Frontal cortex (tissue), 4 donors: ENCODE results near the gene NR1H3. TPM values are rescaled to one million over a fixed set of nuclear protein-coding genes. Genes with fewer than 3 reads are reported as not detected.

Experiments
- DNase-seq, 2 donors: peaks; one replicate each; pipeline ENCODE4 v3.0.0; 2012; ENCODE audit warnings: low spot score in 2 of 2
- FAIRE-seq: peaks from 2 replicates; lab custom pipeline; 2012; peaks lifted over from hg19 to GRCh38; lab: Jason Lieb, UNC
- total RNA-seq: library from RNA; depleted of rRNA; stranded (reverse); fragments of >200 nt; gene quantifications from one replicate; pipeline ENCODE4 v1.2.3, GENCODE V29; 2014
- donor health status: control.
- donor health status: control.
- donor health status: control.

The NR1H3 gene
- total RNA-seq, 1 donor from 2014 or later, result 8.2 TPM

DNA sequence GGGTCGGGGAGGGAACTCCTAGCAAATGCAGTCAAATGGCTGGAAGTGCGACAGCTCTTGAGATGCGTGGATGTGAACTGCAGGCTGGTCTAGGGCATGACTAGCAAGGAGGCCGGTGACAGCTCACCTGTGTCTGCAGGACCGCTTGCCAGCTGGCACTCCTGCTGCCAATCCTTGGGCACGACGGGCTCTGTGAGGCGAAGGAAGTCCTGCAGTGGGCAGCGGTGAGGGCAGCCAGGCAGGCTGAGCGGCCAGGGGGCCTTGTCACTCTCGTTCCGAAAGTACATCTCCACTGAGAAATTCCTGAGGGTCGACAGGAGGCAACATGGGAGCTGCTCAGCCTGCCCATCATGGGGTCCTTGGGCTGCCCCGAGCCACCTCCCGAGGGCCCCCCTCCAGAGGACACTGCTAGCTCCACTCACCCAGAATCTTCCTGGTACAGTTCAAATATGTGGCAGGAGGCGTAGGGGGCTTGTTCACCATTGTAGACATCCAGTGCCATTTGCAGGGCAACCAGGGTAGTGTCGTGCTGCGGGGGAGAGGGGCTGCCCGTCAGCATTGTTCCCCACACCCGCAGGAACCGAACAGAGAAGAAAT lies 15.1 kb upstream of the NR1H3 start:
- DNase-seq, result no peak
- no peak for FAIRE-seq

- DNase-seq (no peak), FAIRE-seq (no peak)
Measured at GRCh38 chr11:47243454-47243853, 14.3 kb upstream of the NR1H3 start.

GRCh38 chr11:47244448-47245350 lies 13.1 kb upstream of the NR1H3 start:
- no peak for FAIRE-seq
- DNase-seq, result no peak

- no peak for DNase-seq
- FAIRE-seq, result no peak
Measured at GRCh38 chr11:47245611-47246357, 12.0 kb upstream of the NR1H3 start.

- FAIRE-seq (no peak), DNase-seq (no peak)
Measured at GRCh38 chr11:47247502-47247901, 10.3 kb upstream of the NR1H3 start.

GRCh38 chr11:47248304-47248663 lies 9.5 kb upstream of the NR1H3 start:
- DNase-seq, result no peak
- FAIRE-seq, result no peak

- no peak for FAIRE-seq
- peak; percentile 63 to 82 for DNase-seq
Measured at GRCh38 chr11:47248664-47249377, 9.0 kb upstream of the NR1H3 start, which contains the start of gene ACP2. TSS of gene ACP2 (minus strand) at chr11:47248814. CDS start at chr11:47248789, 25 bp downstream.

DNA sequence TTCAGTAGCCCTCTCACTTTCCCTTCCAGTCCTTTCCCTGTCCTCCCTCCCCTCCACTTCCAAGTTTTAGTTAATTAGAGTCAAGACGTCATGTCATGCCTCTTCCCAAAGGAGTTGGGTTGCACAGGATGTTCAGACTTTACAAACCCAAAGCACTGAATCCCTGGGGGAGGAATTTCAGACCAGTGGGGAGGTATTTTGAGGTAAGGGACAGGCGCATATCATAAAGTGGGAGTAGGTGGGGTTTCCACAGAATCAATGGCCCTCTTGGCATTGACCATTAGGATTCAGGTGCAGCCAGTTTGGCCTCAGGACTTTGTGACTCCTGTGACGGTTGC lies 8.4 kb upstream of the NR1H3 start:
- DNase-seq (no peak), FAIRE-seq (no peak)

DNA sequence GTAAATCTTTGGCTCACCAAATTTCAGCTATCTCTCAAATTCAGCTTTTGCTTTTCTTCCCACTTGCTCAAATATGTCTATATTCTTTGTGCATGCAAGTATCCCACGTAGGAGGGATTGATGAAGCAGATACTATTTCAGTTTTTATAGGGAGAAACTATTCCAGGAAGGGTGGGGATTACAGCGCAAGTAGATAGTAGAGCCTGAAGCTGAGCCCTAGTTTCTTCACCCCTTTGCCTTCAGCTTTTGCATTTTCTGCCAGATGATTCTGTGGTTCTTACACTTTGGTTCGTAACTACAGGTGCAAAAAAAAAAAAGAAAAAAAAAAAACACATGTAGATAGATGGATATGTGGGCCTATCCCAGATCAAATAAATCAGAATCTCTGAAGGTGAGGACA lies 6.0 kb upstream of the NR1H3 start:
- DNase-seq, result no peak
- FAIRE-seq, result no peak

GRCh38 chr11:47253660-47254059 lies 4.1 kb upstream of the NR1H3 start:
- no peak for FAIRE-seq

GRCh38 chr11:47254386-47254785 lies 3.4 kb upstream of the NR1H3 start:
- DNase-seq (no peak), FAIRE-seq (no peak)

More at GRCh38 chr11:47253660-47254059, 4.1 kb upstream of the NR1H3 start:
- no peak for DNase-seq

- DNase-seq (no peak), FAIRE-seq (no peak)
Measured at GRCh38 chr11:47256374-47256773, 1.4 kb upstream of the NR1H3 start.

DNA sequence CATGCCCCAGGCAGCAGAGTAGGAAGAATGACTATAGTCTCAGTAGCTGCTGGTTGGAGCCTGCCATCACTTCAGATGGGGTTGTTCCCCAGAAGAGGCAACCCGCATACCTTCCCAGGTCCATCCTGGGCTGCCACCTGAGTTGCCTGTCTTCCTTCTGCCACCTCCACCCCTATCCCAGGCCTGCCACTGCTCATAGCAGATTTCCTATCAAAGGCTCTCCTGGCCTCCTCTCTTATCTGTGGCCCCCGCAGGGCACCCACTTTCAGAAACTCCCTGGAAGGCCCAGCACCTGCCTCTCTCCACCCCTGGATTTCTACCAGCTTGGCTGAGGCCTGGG lies 649 bp upstream of the NR1H3 start:
- FAIRE-seq, result no peak
- no peak for DNase-seq

DNA sequence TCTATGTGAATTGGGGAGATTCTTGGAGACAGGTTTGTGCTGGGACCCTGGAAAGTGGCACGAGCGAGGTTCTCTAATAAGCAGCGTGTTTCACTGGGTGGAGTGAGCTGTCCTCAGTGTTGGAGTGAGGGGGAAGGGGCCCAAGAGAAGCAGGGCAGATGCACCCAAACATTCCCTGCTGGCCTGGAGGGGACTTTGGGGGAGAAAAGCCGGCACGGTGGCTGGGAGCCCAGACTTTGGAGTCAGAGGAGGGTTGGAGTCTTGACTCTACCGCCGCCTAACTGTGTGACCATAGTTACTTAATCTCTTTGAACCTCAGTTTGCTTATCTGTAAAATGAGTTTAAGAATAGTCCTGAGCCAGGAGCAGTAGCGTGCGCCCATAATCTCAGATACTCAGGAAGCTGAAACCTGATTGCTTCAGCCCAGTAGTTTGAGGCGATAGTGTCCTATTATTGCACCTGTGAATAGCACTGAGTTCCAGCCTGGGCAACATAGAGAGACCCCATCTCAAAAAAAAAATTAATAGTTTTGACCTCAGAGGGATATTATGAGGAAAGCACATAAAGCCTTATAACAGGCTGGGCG lies 614 bp downstream of the NR1H3 start:
- DNase-seq (no peak), FAIRE-seq (no peak)

DNA sequence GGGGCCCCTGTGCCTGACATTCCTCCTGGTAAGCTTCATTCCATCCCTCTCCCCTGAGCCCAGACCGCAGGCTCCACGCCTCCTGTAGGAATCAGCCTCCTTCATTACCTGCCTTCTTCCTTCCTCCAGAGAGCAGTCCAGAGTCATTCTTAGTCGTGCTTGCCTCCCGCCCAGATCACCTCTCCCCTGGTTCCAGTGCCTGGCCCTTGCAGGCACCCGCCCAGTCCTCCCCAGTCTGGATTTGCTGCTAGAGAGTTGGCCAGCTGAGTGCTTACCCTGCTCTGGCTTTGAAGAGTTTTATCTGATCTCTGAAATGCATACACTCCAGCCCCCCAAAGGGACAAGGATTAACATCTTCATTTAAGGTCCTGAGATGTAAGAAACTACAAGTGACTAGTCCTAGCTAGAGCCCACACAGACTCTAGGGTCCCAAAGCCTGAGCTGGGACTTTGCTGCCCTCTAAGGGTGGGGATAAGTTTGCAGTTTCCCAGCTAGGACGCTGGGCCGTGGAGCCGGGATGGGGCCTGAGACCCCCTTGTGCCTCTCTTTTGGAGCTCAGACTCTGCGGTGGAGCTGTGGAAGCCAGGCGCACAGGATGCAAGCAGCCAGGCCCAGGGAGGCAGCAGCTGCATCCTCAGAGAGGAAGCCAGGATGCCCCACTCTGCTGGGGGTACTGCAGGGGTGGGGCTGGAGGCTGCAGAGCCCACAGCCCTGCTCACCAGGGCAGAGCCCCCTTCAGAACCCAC lies 1.6 kb downstream of the NR1H3 start:
- no peak for DNase-seq
- FAIRE-seq, result no peak

GRCh38 chr11:47260366-47260765 lies 2.6 kb downstream of the NR1H3 start:
- FAIRE-seq (no peak), DNase-seq (no peak)

DNA sequence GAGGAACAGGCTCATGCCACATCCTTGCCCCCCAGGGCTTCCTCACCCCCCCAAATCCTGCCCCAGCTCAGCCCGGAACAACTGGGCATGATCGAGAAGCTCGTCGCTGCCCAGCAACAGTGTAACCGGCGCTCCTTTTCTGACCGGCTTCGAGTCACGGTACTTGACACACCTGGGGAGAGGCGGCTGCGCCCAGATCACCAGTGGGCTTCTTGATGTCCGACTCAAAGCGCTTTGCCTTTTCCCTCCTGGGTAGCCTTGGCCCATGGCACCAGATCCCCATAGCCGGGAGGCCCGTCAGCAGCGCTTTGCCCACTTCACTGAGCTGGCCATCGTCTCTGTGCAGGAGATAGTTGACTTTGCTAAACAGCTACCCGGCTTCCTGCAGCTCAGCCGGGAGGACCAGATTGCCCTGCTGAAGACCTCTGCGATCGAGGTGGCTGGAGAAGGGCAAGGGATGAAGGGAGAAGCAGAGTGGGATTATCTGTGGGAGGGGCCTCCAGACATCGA lies 3.5 kb downstream of the NR1H3 start:
- no peak for DNase-seq
- FAIRE-seq, result no peak

DNA sequence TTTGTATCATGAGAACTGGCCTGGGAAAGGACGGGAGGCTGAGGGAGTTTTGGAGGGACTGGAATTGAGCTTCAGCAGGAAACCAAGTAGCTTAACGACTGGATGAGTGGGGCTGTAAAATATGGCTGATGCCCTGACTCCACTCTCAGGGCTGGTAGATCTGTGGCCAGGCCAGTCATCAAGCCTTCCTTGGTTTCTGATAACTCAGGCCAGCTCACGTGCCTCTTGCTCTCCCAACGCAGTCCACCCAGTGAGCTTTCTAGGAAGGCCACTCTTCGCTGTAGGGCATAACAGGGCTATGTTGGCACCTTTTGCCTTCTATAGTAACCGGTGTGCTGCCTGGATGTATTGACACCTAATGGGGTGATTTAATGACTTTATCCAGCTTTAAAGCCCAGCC lies 6.3 kb downstream of the NR1H3 start:
- DNase-seq (no peak), FAIRE-seq (no peak)

DNA sequence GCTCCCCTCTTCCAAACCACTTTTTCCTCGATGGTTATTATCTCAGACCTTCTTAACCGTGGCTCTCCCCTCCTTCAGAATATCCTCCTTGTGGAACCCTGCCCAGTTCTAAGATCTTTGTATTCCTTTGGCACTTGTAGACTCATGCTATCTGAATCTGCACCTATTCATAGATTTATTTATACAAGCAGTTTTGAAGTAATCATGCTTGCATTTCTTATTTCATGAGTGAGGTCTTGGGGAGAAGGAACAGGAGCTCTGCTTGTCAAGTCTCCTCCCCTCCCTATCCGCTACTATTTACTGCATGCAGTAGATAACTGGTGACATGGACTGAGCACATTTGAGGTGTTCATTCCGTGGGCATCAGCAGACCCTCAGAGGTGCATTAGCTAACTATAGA lies 6.7 kb downstream of the NR1H3 start:
- no peak for FAIRE-seq

More for the DNA sequence above, 6.7 kb downstream of the NR1H3 start:
- DNase-seq, result no peak
